HFFc6 (cell line): Measurements from ENCODE around the gene MARS1. TPM values are rescaled to one million over a fixed set of nuclear protein-coding genes. Genes with fewer than 3 reads are reported as not detected.

Source experiments
- DNase-seq: peaks from one replicate; pipeline ENCODE4 v3.0.0-alpha.2; 2018
- H3K27ac Mint-ChIP-seq: 2 replicates; pipeline ENCODE4 v1.8.0; 2020; ENCODE audit warnings: mild to moderate bottlenecking, mixed read lengths
- H3K27me3 Mint-ChIP-seq: 2 replicates; pipeline ENCODE4 v1.8.0; 2021; ENCODE audit warnings: mild to moderate bottlenecking, moderate library complexity, mixed read lengths; ENCODE audit not compliant: insufficient read depth
- H3K36me3 Mint-ChIP-seq: 2 replicates; pipeline ENCODE4 v1.8.0; 2021; ENCODE audit warnings: low read depth, mixed read lengths
- H3K4me1 Mint-ChIP-seq: 2 replicates; pipeline ENCODE4 v1.8.0; 2020; ENCODE audit warnings: low read depth, mixed read lengths
- H3K4me3 Mint-ChIP-seq: 2 replicates; pipeline ENCODE4 v1.8.0; 2020; ENCODE audit warnings: mild to moderate bottlenecking, moderate library complexity, mixed read lengths
- H3K9me3 Mint-ChIP-seq: 2 replicates; pipeline ENCODE4 v1.8.0; 2020; ENCODE audit warnings: mild to moderate bottlenecking, mixed read lengths
- CTCF ChIP-seq: fragments of 200-600 bp; sonication (generic); IDR thresholded peaks from 2 replicates; pipeline ENCODE4 v1.5.0; 2021; ENCODE audit warnings: antibody characterized with exemption, mild to moderate bottlenecking
- total RNA-seq, 6 experiments: library from RNA; stranded (reverse); fragmentation: NEBNext Ultra II Directional; extraction: Animal tissue kit (Norgen Biotek cat#: 25700); gene quantifications; 2 replicates in 1 of 6; 3 replicates in 5 of 6; pipeline ENCODE4 v1.2.3, GENCODE V29; 2021

Gene MARS1
- total RNA-seq, 6 experiments from 2014 or later = 179 to 207 (median 193) TPM

DNA sequence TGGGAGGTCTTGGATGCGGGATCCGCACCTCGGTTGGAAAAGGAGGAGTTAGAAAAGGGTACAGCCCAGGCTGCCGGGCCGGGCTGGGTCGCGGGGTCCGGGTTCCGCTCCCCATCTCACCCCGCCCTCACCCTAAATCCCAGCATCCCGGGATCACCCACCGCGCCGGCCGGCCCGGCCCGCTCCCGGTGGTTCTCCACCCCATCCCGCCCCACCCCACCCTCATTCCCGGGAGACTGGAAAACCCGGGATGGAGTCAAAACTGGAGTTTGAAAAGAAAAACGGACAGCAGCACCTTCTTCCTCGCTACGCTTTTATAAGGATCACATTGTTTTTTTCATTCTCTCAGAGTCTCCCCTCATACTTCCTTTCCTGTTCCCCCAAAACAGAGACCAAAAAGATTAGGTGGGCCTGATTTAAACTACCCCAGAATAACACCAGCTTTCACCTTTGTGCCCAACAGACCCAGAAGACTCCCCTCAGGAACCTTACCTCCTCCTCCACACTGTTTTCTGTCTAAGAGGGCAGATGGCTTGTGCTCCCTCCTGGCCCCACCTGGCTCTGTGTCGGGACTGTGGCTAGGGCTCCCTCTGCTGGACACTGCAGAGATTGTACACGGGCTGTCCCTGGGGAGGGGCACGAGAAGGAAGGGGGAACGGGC is 25.5 kb upstream of the MARS1 start:
- no peaks in the 10 kb centered on the region for H3K9me3 Mint-ChIP-seq
- H3K4me1 Mint-ChIP-seq = peaks cover 39% of the 10 kb centered on the region
- DNase-seq = peak; percentile 81
- TF ChIP-seq CTCF = peak; percentile 94
- peaks cover 10% of the 10 kb centered on the region for H3K27me3 Mint-ChIP-seq
- H3K27ac Mint-ChIP-seq = peak overlapping the region; percentile 87
- peak overlapping the region; percentile 93 for H3K4me3 Mint-ChIP-seq
- no peaks in the 10 kb centered on the region for H3K36me3 Mint-ChIP-seq

DNA sequence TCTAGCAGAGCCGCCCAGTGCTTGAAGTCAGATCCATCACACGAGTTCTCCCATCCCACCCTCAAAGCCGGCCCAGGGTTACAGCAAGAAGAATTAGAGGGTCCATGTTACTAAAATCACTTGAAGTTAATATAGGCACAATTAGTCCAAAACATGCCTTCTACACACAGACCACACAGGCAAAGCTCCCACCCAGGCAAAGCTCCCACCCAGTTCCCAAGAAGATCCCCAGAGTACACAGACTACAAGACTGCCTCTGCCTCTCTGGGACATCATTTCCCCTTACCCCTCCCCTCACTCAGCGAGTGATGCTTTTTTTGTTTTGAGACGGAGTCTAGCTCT is 25.0 kb upstream of the MARS1 start:
- H3K36me3 Mint-ChIP-seq = no peaks in the 10 kb centered on the region
- H3K9me3 Mint-ChIP-seq = no peaks in the 10 kb centered on the region
- peak overlapping the region; percentile 84 for H3K27ac Mint-ChIP-seq
- H3K27me3 Mint-ChIP-seq = peaks cover 12% of the 10 kb centered on the region
- DNase-seq = no peak
- H3K4me1 Mint-ChIP-seq = peaks cover 34% of the 10 kb centered on the region
- peak overlapping the region; percentile 93; the same call in 1 of the 2 replicates for H3K4me3 Mint-ChIP-seq
- TF ChIP-seq CTCF = peak; percentile 51

DNA sequence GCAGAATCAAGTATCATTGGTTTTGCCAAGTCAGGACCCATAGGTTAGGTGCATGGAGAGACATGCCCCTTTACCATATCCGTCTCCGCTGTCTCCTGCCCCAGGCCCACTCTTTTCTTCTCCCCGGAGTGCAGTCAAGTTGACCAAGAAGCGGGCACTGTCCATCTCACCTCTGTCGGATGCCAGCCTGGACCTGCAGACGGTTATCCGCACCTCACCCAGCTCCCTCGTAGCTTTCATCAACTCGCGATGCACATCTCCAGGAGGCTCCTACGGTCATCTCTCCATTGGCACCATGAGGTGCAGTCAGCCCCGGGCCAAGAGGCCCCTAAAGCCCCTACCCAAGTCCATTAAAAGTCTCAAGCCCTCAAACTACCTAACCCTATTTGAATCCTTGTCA is 23.3 kb upstream of the MARS1 start:
- H3K27ac Mint-ChIP-seq = no peak overlapping the region
- TF ChIP-seq CTCF = no peak
- H3K27me3 Mint-ChIP-seq = peaks cover 10% of the 10 kb centered on the region
- H3K4me3 Mint-ChIP-seq = no peak overlapping the region
- no peak for DNase-seq
- no peaks in the 10 kb centered on the region for H3K36me3 Mint-ChIP-seq
- no peaks in the 10 kb centered on the region for H3K9me3 Mint-ChIP-seq
- H3K4me1 Mint-ChIP-seq = peaks cover 19% of the 10 kb centered on the region

DNA sequence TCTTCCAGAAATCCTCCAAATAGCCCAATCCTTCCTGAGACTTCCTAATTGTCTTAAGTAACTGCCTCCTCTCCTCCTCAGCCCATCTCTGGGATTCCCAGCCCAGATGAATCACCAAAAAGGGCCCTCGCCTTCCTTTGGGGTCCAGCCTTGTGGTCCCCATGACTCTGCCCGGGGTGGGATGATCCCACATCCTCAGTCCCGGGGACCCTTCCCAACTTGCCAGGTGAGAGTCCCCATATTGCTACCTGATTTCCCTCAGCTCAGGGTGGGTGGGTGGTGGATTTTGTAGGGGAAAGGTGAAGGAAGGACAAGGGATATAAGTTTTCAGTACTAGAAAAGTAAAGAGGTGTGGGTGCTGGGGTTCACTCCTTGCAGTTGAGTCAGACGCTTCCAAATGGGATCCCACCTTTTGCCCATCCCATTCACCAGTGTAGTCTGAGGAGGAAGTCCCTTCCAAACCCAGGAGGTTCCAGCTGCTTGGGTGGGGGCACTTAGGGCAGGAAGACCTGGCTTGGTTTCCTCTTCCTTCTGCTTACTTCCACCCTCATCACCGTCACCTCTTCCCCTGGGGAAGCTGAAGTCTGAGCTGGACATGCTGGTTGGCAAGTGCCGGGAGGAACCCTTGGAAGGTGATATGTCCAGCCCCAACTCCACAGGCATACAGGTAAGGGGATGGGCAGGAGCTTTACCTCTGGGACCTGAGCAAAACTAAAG is 22.7 kb upstream of the MARS1 start:
- Mint-ChIP-seq H3K4me1 (peaks cover 17% of the 10 kb centered on the region), H3K4me3 (no peak overlapping the region), H3K27me3 (peaks cover 10% of the 10 kb centered on the region), H3K9me3 (no peaks in the 10 kb centered on the region), H3K36me3 (no peaks in the 10 kb centered on the region), H3K27ac (no peak overlapping the region)
- TF ChIP-seq CTCF = no peak
- DNase-seq = no peak

DNA sequence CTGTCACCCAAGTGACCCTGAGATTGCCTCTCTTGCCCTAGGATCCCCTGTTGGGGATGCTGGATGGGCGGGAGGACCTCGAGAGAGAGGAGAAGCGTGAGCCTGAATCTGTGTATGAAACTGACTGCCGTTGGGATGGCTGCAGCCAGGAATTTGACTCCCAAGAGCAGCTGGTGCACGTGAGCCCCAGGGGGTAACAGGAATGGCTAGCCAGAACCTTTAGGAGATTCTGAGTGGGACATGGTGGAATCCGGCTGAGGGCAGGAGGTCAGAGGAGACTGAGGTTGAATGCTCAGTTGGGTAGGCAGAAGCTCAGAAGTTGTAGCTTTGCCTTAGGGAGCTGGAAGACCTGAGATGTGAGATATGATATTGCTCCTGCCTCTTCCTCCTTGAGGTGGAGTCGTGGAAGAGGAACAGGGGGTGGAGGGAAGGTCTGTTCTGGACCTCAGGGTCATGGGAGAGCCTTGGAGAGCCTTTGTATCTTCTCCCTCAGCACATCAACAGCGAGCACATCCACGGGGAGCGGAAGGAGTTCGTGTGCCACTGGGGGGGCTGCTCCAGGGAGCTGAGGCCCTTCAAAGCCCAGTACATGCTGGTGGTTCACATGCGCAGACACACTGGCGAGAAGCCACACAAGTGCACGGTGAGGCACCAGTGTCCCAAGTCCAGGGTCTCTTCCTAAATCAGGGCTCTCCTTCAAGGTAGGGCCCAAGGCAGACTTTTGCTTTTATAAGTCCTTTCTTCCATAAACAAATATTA is 21.9 kb upstream of the MARS1 start:
- no peaks in the 10 kb centered on the region for H3K36me3 Mint-ChIP-seq
- DNase-seq = no peak
- peaks cover 12% of the 10 kb centered on the region for H3K4me1 Mint-ChIP-seq
- TF ChIP-seq CTCF = no peak
- no peaks in the 10 kb centered on the region for H3K9me3 Mint-ChIP-seq
- peaks cover 8% of the 10 kb centered on the region for H3K27me3 Mint-ChIP-seq
- H3K4me3 Mint-ChIP-seq = no peak overlapping the region
- H3K27ac Mint-ChIP-seq = no peak overlapping the region
